ENCODE results near the gene LSAMP.
"Not testable (repeated sequence)": the region's sequence is repeated elsewhere in the genome, so short reads cannot be mapped to it uniquely, and the experiment has no call there.

- TF ChIP-seq CTCF (IDR thresholded peaks at IDR 0.05); EZH2 (IDR thresholded peaks at IDR 0.05; ENCODE audit: borderline replicate concordance, insufficient read depth, low read depth, low read length, poor library complexity, severe bottlenecking): not testable (repeated sequence)
Measured at GRCh38 chr3:116208830-116209229, 236.5 kb downstream of the LSAMP start.
